Esophagus muscularis mucosa (tissue), 3 donors: ENCODE results near the gene MED22.

Experiments used
- CTCF ChIP-seq, 3 experiments: fragments of 200-600 bp in 2 of 3; fragments of 450-650 bp in 1 of 3; sonication (generic) in 2 of 3; IDR thresholded peaks; one replicate each; pipeline ENCODE4 v1.5.1; 2017 to 2019; ENCODE audit warnings: antibody characterized with exemption in 3 of 3, mild to moderate bottlenecking in 2 of 3, moderate library complexity in 1 of 3
- POLR2A ChIP-seq: fragments of 450-650 bp; IDR thresholded peaks from one replicate; pipeline ENCODE4 v1.6.1; 2017; ENCODE audit warnings: antibody characterized with exemption, moderate library complexity, mild to moderate bottlenecking, low read depth

- no peak for TF ChIP-seq POLR2A
- TF ChIP-seq CTCF (IDR thresholded peaks at IDR 0.05) = no peak
These were observed 5.9 kb downstream of the MED22 start for GRCh38 chr9:133342069-133342406.
